HG02588 (cell line): Measurements from ENCODE around the gene NPAS2.

Source experiments
- ATAC-seq: cut with Tn5 transposase; IDR thresholded peaks from one replicate; pipeline ENCODE4 v1.9.1; 2021; ENCODE audit warnings: mild to moderate bottlenecking, moderate library complexity; ENCODE audit not compliant: unreplicated experiment

Gene NPAS2

GRCh38 chr2:100820523-100821254 lies 750 bp downstream of the NPAS2 start:
- no peak for ATAC-seq

GRCh38 chr2:100821255-100821910 lies 1.4 kb downstream of the NPAS2 start:
- no peak for ATAC-seq

GRCh38 chr2:100821911-100822265 lies 1.9 kb downstream of the NPAS2 start:
- no peak for ATAC-seq

- no peak for ATAC-seq
Observed at GRCh38 chr2:100822587-100823248, 2.8 kb downstream of the NPAS2 start.

- no peak for ATAC-seq
Observed at GRCh38 chr2:100823665-100824438, 3.9 kb downstream of the NPAS2 start.

GRCh38 chr2:100824842-100825241 lies 4.9 kb downstream of the NPAS2 start:
- no peak for ATAC-seq

GRCh38 chr2:100826494-100826893 lies 6.6 kb downstream of the NPAS2 start:
- no peak for ATAC-seq

- ATAC-seq, result no peak
Observed at GRCh38 chr2:100831158-100831750, 11.3 kb downstream of the NPAS2 start.

GRCh38 chr2:100831831-100832230 lies 11.9 kb downstream of the NPAS2 start:
- no peak for ATAC-seq

GRCh38 chr2:100832885-100833284 lies 12.9 kb downstream of the NPAS2 start:
- ATAC-seq, result no peak

- ATAC-seq, result no peak
Observed at GRCh38 chr2:100833331-100833730, 13.4 kb downstream of the NPAS2 start.

GRCh38 chr2:100834221-100834620 lies 14.3 kb downstream of the NPAS2 start:
- no peak for ATAC-seq

- ATAC-seq, result no peak
Observed at GRCh38 chr2:100835006-100835659, 15.2 kb downstream of the NPAS2 start.

- ATAC-seq, result no peak
Observed at GRCh38 chr2:100840519-100840918, 20.6 kb downstream of the NPAS2 start.

GRCh38 chr2:100842241-100842922 lies 22.4 kb downstream of the NPAS2 start:
- ATAC-seq, result no peak

GRCh38 chr2:100844514-100844913 lies 24.6 kb downstream of the NPAS2 start:
- no peak for ATAC-seq

- no peak for ATAC-seq
Observed at GRCh38 chr2:100845141-100845991, 25.4 kb downstream of the NPAS2 start.

GRCh38 chr2:100846716-100847115 lies 26.8 kb downstream of the NPAS2 start:
- ATAC-seq, result no peak

GRCh38 chr2:100852447-100852846 lies 32.5 kb downstream of the NPAS2 start:
- ATAC-seq, result no peak
